Lower lobe of right lung (tissue), 2 donors: ENCODE results near the gene CAPN13. TPM values are rescaled to one million over a fixed set of nuclear protein-coding genes. Genes with fewer than 3 reads are reported as not detected.
"Not testable (repeated sequence)": the region's sequence is repeated elsewhere in the genome, so short reads cannot be mapped to it uniquely, and the experiment has no call there.

Source experiments
- ATAC-seq, 2 donors: fragments of 200-7000 bp; cut with Tn5 transposase; one replicate each; pipeline ENCODE4 v1.9.1; 2020 to 2022; ENCODE audit warnings: mild to moderate bottlenecking in 2 of 2, moderate library complexity in 2 of 2
- DNase-seq: peaks from one replicate; pipeline ENCODE4 v3.0.0-alpha.2; 2020
- H3K27ac ChIP-seq: fragments of 200-600 bp; one replicate; pipeline ENCODE4 v1.8.0; 2022
- H3K27me3 ChIP-seq: fragments of 200-600 bp; one replicate; pipeline ENCODE4 v1.8.0; 2022; ENCODE audit warnings: low read depth
- H3K36me3 ChIP-seq: fragments of 200-600 bp; one replicate; pipeline ENCODE4 v1.8.0; 2022; ENCODE audit warnings: mild to moderate bottlenecking
- H3K4me1 ChIP-seq: fragments of 200-600 bp; one replicate; pipeline ENCODE4 v1.8.0; 2022
- H3K4me3 ChIP-seq: fragments of 200-600 bp; one replicate; pipeline ENCODE4 v1.8.0; 2022; ENCODE audit warnings: mild to moderate bottlenecking
- H3K9me3 ChIP-seq: fragments of 200-600 bp; one replicate; pipeline ENCODE4 v1.8.0; 2022
- CTCF ChIP-seq: fragments of 200-600 bp; IDR thresholded peaks from one replicate; pipeline ENCODE4 v1.8.0; 2022; ENCODE audit warnings: antibody characterized with exemption, mild to moderate bottlenecking
- intact Hi-C: fragments of 100-400 bp; cut with DNase I; formaldehyde crosslinking; loops from one replicate; pipeline ENCODE4 v1.11.0; 2022
- total RNA-seq: library from RNA; stranded (reverse); fragmentation: NEBNext Ultra II Directional; extraction: Animal tissue kit (Norgen Biotek cat#: 25700); gene quantifications from one replicate; pipeline ENCODE4 v1.2.1, GENCODE V29; 2021
- donor health status: DM: no; HTN: yes; CAD: no; lungs with severe emphysema.

The CAPN13 gene
- total RNA-seq, 1 donor from 2014 or later = 23.0 TPM

- no peak for TF ChIP-seq CTCF
- ATAC-seq (no peak), DNase-seq (no peak)
- Histone ChIP-seq H3K9me3 (peaks cover 14% of the 10 kb centered on the region), H3K4me1 (no peaks in the 10 kb centered on the region), H3K4me3 (no peak overlapping the region), H3K27ac (no peak overlapping the region), H3K36me3 (no peaks in the 10 kb centered on the region), H3K27me3 (no peaks in the 10 kb centered on the region)
- intact Hi-C loops = loop anchor here (10.0 kb wide), 1 partner anchor 537 kb away; no protein-coding TSS in a partner anchor
These were observed 105.5 kb downstream of the CAPN13 start for GRCh38 chr2:30701782-30702181.

GRCh38 chr2:30697242-30698103 lies 109.8 kb downstream of the CAPN13 start:
- ATAC-seq, H3K4me3 ChIP-seq, H3K4me1 ChIP-seq, H3K36me3 ChIP-seq, intact Hi-C loops, H3K27me3 ChIP-seq, H3K27ac ChIP-seq, DNase-seq: not testable (repeated sequence)
- peaks cover 10% of the 10 kb centered on the region for H3K9me3 ChIP-seq

GRCh38 chr2:30695749-30696148 lies 111.5 kb downstream of the CAPN13 start:
- Histone ChIP-seq H3K27me3 (no peaks in the 10 kb centered on the region), H3K36me3 (no peaks in the 10 kb centered on the region), H3K9me3 (no peaks in the 10 kb centered on the region), H3K27ac (no peak overlapping the region), H3K4me3 (no peak overlapping the region), H3K4me1 (peaks cover 8% of the 10 kb centered on the region)
- no peak for TF ChIP-seq CTCF
- ATAC-seq (no peak), DNase-seq (no peak)
- intact Hi-C loops = no loop called here

GRCh38 chr2:30694286-30695055 lies 112.8 kb downstream of the CAPN13 start:
- H3K4me1 ChIP-seq = peaks cover 12% of the 10 kb centered on the region
- intact Hi-C loops = no loop called here
- no peaks in the 10 kb centered on the region for H3K27me3 ChIP-seq
- ATAC-seq (no peak), DNase-seq (no peak)
- no peaks in the 10 kb centered on the region for H3K36me3 ChIP-seq
- peak overlapping the region; percentile 61 for H3K27ac ChIP-seq
- H3K4me3 ChIP-seq = no peak overlapping the region
- H3K9me3 ChIP-seq = no peaks in the 10 kb centered on the region
- TF ChIP-seq CTCF = no peak

GRCh38 chr2:30693821-30694281 lies 113.4 kb downstream of the CAPN13 start:
- no peak for TF ChIP-seq CTCF
- Histone ChIP-seq H3K27ac (peak overlapping the region; percentile 61), H3K4me1 (peaks cover 12% of the 10 kb centered on the region), H3K9me3 (no peaks in the 10 kb centered on the region), H3K36me3 (no peaks in the 10 kb centered on the region), H3K27me3 (no peaks in the 10 kb centered on the region), H3K4me3 (no peak overlapping the region)
- ATAC-seq (no peak), DNase-seq (no peak)
- intact Hi-C loops = no loop called here
